TTC549 (cell line): ENCODE results near the gene PHB1.
"Not testable (repeated sequence)": the region's sequence is repeated elsewhere in the genome, so short reads cannot be mapped to it uniquely, and the experiment has no call there.

Experiments
- FAIRE-seq: peaks from 2 replicates; lab custom pipeline; 2012; peaks lifted over from hg19 to GRCh38; lab: Jason Lieb, UNC

The PHB1 gene

GRCh38 chr17:49378311-49378710, 36.4 kb downstream of the PHB1 start:
- no peak for FAIRE-seq

GRCh38 chr17:49375544-49375943, 39.1 kb downstream of the PHB1 start:
- no peak for FAIRE-seq

- no peak for FAIRE-seq
Measured at GRCh38 chr17:49373115-49373514, 41.6 kb downstream of the PHB1 start.

GRCh38 chr17:49372425-49372824, 42.3 kb downstream of the PHB1 start:
- no peak for FAIRE-seq

- no peak for FAIRE-seq
Measured at GRCh38 chr17:49370971-49371834, 43.5 kb downstream of the PHB1 start.

GRCh38 chr17:49369760-49370159, 44.9 kb downstream of the PHB1 start:
- no peak for FAIRE-seq

- no peak for FAIRE-seq
Measured at GRCh38 chr17:49369089-49369488, 45.6 kb downstream of the PHB1 start.

GRCh38 chr17:49365667-49366066, 49.0 kb downstream of the PHB1 start:
- FAIRE-seq: no peak

- not testable (repeated sequence) for FAIRE-seq
Measured at GRCh38 chr17:49365126-49365525, 49.6 kb downstream of the PHB1 start.

GRCh38 chr17:49364119-49364518, 50.6 kb downstream of the PHB1 start:
- no peak for FAIRE-seq

- no peak for FAIRE-seq
Measured at GRCh38 chr17:49363251-49363650, 51.4 kb downstream of the PHB1 start.

- FAIRE-seq: no peak
Measured at GRCh38 chr17:49362723-49363117, 52.0 kb downstream of the PHB1 start.

GRCh38 chr17:49361902-49362722, 52.6 kb downstream of the PHB1 start, which contains the start of gene ZNF652:
Gene ZNF652, minus strand, starts transcription at chr17:49362250. Its CDS starts 44,525 bp downstream, at chr17:49317725.
- no peak for FAIRE-seq

GRCh38 chr17:49361129-49361901, 53.4 kb downstream of the PHB1 start:
- no peak for FAIRE-seq

GRCh38 chr17:49360796-49361128, 53.9 kb downstream of the PHB1 start:
- FAIRE-seq: no peak

GRCh38 chr17:49359990-49360795, 54.5 kb downstream of the PHB1 start:
- no peak for FAIRE-seq

GRCh38 chr17:49358641-49359247, 55.9 kb downstream of the PHB1 start:
- no peak for FAIRE-seq

GRCh38 chr17:49357516-49357915, 57.2 kb downstream of the PHB1 start:
- no peak for FAIRE-seq

GRCh38 chr17:49356320-49356719, 58.4 kb downstream of the PHB1 start:
- FAIRE-seq: no peak
